Keratinocyte (primary cell): ENCODE measurements around the gene KLK15. TPM values are rescaled to one million over a fixed set of nuclear protein-coding genes. Genes with fewer than 3 reads are reported as not detected.

Experiments
- DNase-seq: peaks from one replicate; pipeline ENCODE4 v3.0.0-alpha.2; 2011; ENCODE audit warnings: low read depth, missing footprints, low spot score
- FAIRE-seq: peaks from 2 replicates; lab custom pipeline; 2011; peaks lifted over from hg19 to GRCh38; lab: Jason Lieb, UNC
- H2AFZ ChIP-seq: 2 replicates; pipeline ENCODE4 v1.6.0; 2012; ENCODE audit warnings: low read length, control low read depth, inconsistent platforms; ENCODE audit not compliant: control insufficient read depth
- H3K27ac ChIP-seq: 2 replicates; pipeline ENCODE4 v1.5.1; 2011; ENCODE audit warnings: low read length; ENCODE audit not compliant: control insufficient read depth, insufficient read depth
- H3K27me3 ChIP-seq: 3 replicates; pipeline ENCODE4 v1.6.0; 2011; ENCODE audit warnings: low read length; ENCODE audit not compliant: control insufficient read depth, insufficient read depth; ENCODE audit errors: extremely low read depth
- H3K36me3 ChIP-seq, 2 experiments: 2 replicates in 1 of 2; 3 replicates in 1 of 2; pipeline ENCODE4 v1.5.1; 2011; ENCODE audit warnings: low read length in 2 of 2, mild to moderate bottlenecking in 1 of 2; ENCODE audit not compliant: control insufficient read depth in 2 of 2, insufficient read depth in 2 of 2; ENCODE audit errors: extremely low read depth in 1 of 2
- H3K4me1 ChIP-seq: 3 replicates; pipeline ENCODE4 v1.5.1; 2011; ENCODE audit warnings: low read length; ENCODE audit not compliant: control insufficient read depth, insufficient read depth; ENCODE audit errors: extremely low read depth
- H3K4me2 ChIP-seq: 3 replicates; pipeline ENCODE4 v1.6.0; 2011; ENCODE audit warnings: low read depth, low read length; ENCODE audit not compliant: control insufficient read depth, insufficient read depth; ENCODE audit errors: extremely low read depth
- H3K4me3 ChIP-seq, 3 experiments: fragments of 200-600 bp in 1 of 3; sonication (generic) in 1 of 3; 2 replicates in 2 of 3; 3 replicates in 1 of 3; pipeline ENCODE4 v1.5.1; 2011 to 2016; ENCODE audit warnings: low read length in 3 of 3, mild to moderate bottlenecking in 3 of 3, control low read depth in 2 of 3, inconsistent platforms in 1 of 3, low read depth in 1 of 3, mixed read lengths in 1 of 3, mixed run types in 1 of 3, moderate library complexity in 1 of 3; ENCODE audit not compliant: control insufficient read depth in 2 of 3, insufficient read depth in 2 of 3; ENCODE audit errors: extremely low read depth in 1 of 3
- H3K79me2 ChIP-seq: 2 replicates; pipeline ENCODE4 v1.6.0; 2012; ENCODE audit warnings: low read length; ENCODE audit not compliant: control insufficient read depth, insufficient read depth
- H3K9ac ChIP-seq: 3 replicates; pipeline ENCODE4 v1.6.0; 2011; ENCODE audit warnings: low read length; ENCODE audit not compliant: control insufficient read depth, insufficient read depth; ENCODE audit errors: extremely low read depth
- H3K9me1 ChIP-seq: 3 replicates; pipeline ENCODE4 v1.6.0; 2011; ENCODE audit warnings: low read length; ENCODE audit not compliant: control insufficient read depth, insufficient read depth; ENCODE audit errors: extremely low read depth
- H3K9me3 ChIP-seq: 2 replicates; pipeline ENCODE4 v1.5.1; 2012; ENCODE audit warnings: low read depth, low read length; ENCODE audit not compliant: control insufficient read depth
- H4K20me1 ChIP-seq: 3 replicates; pipeline ENCODE4 v1.6.0; 2011; ENCODE audit warnings: low read length; ENCODE audit not compliant: control insufficient read depth, insufficient read depth; ENCODE audit errors: extremely low read depth
- EZH2 ChIP-seq: IDR thresholded peaks from one replicate; pipeline ENCODE4 v1.6.1; 2012; ENCODE audit warnings: inconsistent platforms, mild to moderate bottlenecking, low read length, moderate library complexity
- dilution Hi-C: fragments of 300-500 bp; cut with MboI; formaldehyde crosslinking; loops from one replicate; pipeline ENCODE4 v1.7.0; 2020; ENCODE audit warnings: low sequenced_read_pairs; ENCODE audit not compliant: extremely low pct_ligation_motif_present
- polyA plus RNA-seq, 5 experiments: library from polyadenylated mRNA; depleted of rRNA in 3 of 5; stranded (reverse) in 3 of 5; stranded (forward) in 1 of 5; unstranded in 1 of 5; fragments of >200 nt; gene quantifications; 1 replicate in 1 of 5; 2 replicates in 3 of 5; 3 replicates in 1 of 5; pipeline versions ENCODE4 v1.2.1 to v1.2.3, GENCODE V29; 2011 to 2012; ENCODE audit warnings: missing spikeins in 2 of 5, low read depth in 1 of 5, low replicate concordance in 1 of 5
- TF ChIP-seq, protein P1 (sequence below), 3 experiments: IDR thresholded peaks in 1 of 3; conservative IDR thresholded peaks in 1 of 3; optimal IDR thresholded peaks in 1 of 3; 2 replicates in 2 of 3; 3 replicates in 1 of 3; pipeline versions ENCODE3 to v1.5.1; 2011; ENCODE audit warnings: low read length in 3 of 3, mild to moderate bottlenecking in 3 of 3, moderate library complexity in 2 of 3, control low read depth in 1 of 3, inconsistent platforms in 1 of 3; ENCODE audit not compliant: insufficient read depth in 2 of 3; ENCODE audit errors: extremely low read depth in 1 of 3

Gene KLK15
- polyA plus RNA-seq, 1 donor (not counting 4 experiments of a cell fraction or from before 2014, with no cell fraction given) = not detected

DNA sequence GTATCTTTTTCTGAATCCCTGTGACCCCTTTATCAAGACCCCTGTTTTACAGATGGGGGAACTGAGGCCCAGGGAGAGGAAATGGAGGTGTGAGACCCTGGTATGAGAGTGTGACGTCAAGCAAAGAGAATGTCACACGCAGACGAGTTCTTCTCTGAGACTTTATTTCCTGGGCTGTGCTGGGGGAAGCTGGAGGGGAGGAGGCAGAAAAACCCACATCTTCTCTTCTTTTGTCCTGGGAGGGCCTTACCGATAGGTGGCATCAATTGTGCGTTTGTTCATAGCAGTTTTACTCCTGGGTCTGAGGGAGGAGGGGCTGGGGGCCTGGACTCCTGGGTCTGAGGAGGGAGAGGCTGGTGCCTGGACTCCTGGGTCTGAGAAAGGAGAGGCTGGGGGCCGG lies 4.9 kb upstream of the KLK15 start:
- Histone ChIP-seq H3K79me2 (no peaks in the 10 kb centered on the region), H3K9me3 (no peaks in the 10 kb centered on the region), H3K27ac (no peak overlapping the region), H3K4me2 (no peak overlapping the region), H3K27me3 (peaks cover 8% of the 10 kb centered on the region), H3K9me1 (no peaks in the 10 kb centered on the region), H4K20me1 (no peaks in the 10 kb centered on the region), H2AFZ (no peak overlapping the region), H3K4me1 (peaks cover 20% of the 10 kb centered on the region), H3K9ac (no peak overlapping the region), H3K4me3 (no peak overlapping the region), H3K36me3 (no peaks in the 10 kb centered on the region)
- no peak for TF ChIP-seq EZH2
- TF ChIP-seq, protein P1, sequence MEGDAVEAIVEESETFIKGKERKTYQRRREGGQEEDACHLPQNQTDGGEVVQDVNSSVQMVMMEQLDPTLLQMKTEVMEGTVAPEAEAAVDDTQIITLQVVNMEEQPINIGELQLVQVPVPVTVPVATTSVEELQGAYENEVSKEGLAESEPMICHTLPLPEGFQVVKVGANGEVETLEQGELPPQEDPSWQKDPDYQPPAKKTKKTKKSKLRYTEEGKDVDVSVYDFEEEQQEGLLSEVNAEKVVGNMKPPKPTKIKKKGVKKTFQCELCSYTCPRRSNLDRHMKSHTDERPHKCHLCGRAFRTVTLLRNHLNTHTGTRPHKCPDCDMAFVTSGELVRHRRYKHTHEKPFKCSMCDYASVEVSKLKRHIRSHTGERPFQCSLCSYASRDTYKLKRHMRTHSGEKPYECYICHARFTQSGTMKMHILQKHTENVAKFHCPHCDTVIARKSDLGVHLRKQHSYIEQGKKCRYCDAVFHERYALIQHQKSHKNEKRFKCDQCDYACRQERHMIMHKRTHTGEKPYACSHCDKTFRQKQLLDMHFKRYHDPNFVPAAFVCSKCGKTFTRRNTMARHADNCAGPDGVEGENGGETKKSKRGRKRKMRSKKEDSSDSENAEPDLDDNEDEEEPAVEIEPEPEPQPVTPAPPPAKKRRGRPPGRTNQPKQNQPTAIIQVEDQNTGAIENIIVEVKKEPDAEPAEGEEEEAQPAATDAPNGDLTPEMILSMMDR (optimal IDR thresholded peaks at IDR 0.05 in 1 of 3, IDR thresholded peaks at IDR 0.05 in 1 of 3, conservative IDR thresholded peaks at IDR 0.05 in 1 of 3; ENCODE audit: extremely low read depth in 1 of 3, insufficient read depth in 2 of 3, low read length in 3 of 3) = peak in 1 of 3 experiments; percentile 23
- DNase-seq (no peak), FAIRE-seq (no peak)
- dilution Hi-C loops = no loop called here

GRCh38 chr19:50837300-50837699 lies 3.9 kb upstream of the KLK15 start:
- Histone ChIP-seq H3K36me3 (no peaks in the 10 kb centered on the region), H3K79me2 (no peaks in the 10 kb centered on the region), H3K4me1 (peaks cover 20% of the 10 kb centered on the region), H3K27ac (no peak overlapping the region), H2AFZ (no peak overlapping the region), H3K9me1 (no peaks in the 10 kb centered on the region), H3K27me3 (peaks cover 8% of the 10 kb centered on the region), H3K9ac (no peak overlapping the region), H3K4me2 (no peak overlapping the region), H4K20me1 (no peaks in the 10 kb centered on the region), H3K4me3 (no peak overlapping the region), H3K9me3 (no peaks in the 10 kb centered on the region)
- dilution Hi-C loops = no loop called here
- no peak for FAIRE-seq
- DNase-seq = peak; percentile 52
- TF ChIP-seq EZH2 = no peak
- TF ChIP-seq, protein P1 (optimal IDR thresholded peaks at IDR 0.05 in 1 of 3, IDR thresholded peaks at IDR 0.05 in 1 of 3, conservative IDR thresholded peaks at IDR 0.05 in 1 of 3; ENCODE audit: extremely low read depth in 1 of 3, insufficient read depth in 2 of 3, low read length in 3 of 3) = no peak
